Activated naive CD8-positive, alpha-beta T cell treated with anti-CD3 and anti-CD28 coated beads, Interleukin-2, amount 50 U/mL, for 24 hours (primary cell): Measurements from ENCODE around the gene AGT.
"Not testable (repeated sequence)": the region's sequence is repeated elsewhere in the genome, so short reads cannot be mapped to it uniquely, and the experiment has no call there.

ENCODE experiments used
- ATAC-seq: fragments of 150-1000 bp; cut with Tn5 transposase; one replicate; pipeline ENCODE4 v1.10.0; 2021
- DNase-seq: peaks from one replicate; pipeline ENCODE4 v3.0.0; 2021
- H3K27ac Mint-ChIP-seq: one replicate; pipeline ENCODE4 v1.8.0; 2021; ENCODE audit warnings: mild to moderate bottlenecking, mixed read lengths
- H3K27me3 Mint-ChIP-seq: one replicate; pipeline ENCODE4 v1.8.0; 2021; ENCODE audit warnings: mixed read lengths
- H3K36me3 Mint-ChIP-seq: one replicate; pipeline ENCODE4 v1.8.0; 2021; ENCODE audit warnings: low read depth, mixed read lengths
- H3K4me1 Mint-ChIP-seq: one replicate; pipeline ENCODE4 v1.8.0; 2021; ENCODE audit warnings: mixed read lengths
- H3K4me3 Mint-ChIP-seq: one replicate; pipeline ENCODE4 v1.8.0; 2021; ENCODE audit warnings: mild to moderate bottlenecking, moderate library complexity, mixed read lengths
- H3K9me3 Mint-ChIP-seq: one replicate; pipeline ENCODE4 v1.8.0; 2021; ENCODE audit warnings: mixed read lengths

Gene AGT

DNA sequence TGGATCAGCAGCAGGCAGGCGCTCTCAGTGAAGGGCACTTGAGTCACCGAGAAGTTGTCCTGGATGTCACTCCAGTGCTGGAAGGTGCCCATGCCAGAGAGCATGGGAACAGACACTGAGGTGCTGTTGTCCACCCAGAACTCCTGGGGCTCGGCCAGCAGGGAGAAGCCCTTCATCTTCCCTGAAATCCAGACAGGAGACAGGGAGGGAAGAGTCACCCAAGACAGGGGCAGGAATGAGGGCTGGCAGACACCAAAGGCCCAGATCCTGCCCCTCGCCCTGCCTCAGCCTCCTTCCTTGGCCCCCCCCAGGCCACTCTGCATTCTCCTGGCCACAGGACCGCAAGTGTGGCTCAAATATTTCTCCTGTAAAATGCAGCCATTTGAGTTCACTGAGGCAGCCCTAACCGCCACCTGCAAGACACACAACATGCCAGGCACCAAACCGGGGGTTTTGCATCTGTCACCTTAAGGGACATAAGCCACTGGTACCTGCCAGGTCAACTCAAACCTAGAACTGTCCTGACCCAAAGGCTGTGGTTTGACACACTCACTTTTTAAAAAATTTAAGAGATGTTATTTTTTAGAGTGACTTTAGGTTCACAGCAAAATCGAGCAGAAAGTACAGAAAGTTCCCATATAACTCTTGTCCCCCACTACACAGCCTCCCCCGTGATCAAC is 7.8 kb downstream of the AGT start:
- Mint-ChIP-seq H3K4me1 (no peaks in the 10 kb centered on the region), H3K4me3 (no peak overlapping the region), H3K36me3 (no peaks in the 10 kb centered on the region), H3K27me3 (peaks cover 6% of the 10 kb centered on the region), H3K9me3 (no peaks in the 10 kb centered on the region), H3K27ac (no peak overlapping the region)
- no peak for DNase-seq
- no peak for ATAC-seq

DNA sequence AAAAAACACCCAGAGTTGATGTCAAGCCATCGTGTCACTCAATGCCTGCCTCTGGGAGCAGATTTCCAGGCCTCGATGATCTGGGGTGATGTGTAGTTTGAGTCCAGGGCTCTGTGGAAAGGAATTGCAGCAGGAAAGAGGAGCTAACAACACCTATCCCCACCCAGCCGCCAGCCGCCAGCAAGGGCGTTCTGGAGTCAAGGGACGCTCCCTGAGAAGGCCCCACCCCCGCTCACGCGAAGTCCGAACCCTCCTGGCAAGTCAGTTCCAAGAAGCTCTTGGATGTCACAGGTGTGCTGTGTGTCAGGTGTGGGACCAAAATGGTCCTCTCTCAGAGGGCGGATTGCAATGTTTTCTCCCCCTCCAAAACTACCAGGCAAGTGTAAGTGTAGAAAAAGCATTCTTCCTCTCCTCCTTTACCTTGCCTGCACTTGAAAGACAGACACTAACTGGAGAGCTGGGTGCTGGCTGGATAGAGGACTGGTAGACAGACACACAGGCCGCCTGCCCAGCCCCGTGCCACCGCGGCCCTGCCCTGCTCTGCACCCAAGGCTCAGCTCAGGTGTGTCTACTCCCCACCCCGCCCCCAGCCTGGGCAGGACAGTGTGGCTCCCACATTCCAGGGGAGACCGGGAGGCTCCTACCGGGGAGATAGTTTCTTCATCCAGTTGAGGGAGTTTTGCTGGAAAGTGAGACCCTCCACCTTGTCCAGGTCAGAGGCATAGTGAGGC is 8.5 kb downstream of the AGT start:
- Mint-ChIP-seq H3K36me3 (no peaks in the 10 kb centered on the region), H3K27ac (no peak overlapping the region), H3K4me1 (no peaks in the 10 kb centered on the region), H3K9me3 (no peaks in the 10 kb centered on the region), H3K27me3 (peaks cover 6% of the 10 kb centered on the region), H3K4me3 (no peak overlapping the region)
- DNase-seq (no peak), ATAC-seq (no peak)

GRCh38 chr1:230704830-230705229 is 9.1 kb downstream of the AGT start:
- Mint-ChIP-seq H3K4me3 (no peak overlapping the region), H3K4me1 (no peaks in the 10 kb centered on the region), H3K27me3 (peaks cover 6% of the 10 kb centered on the region), H3K27ac (no peak overlapping the region), H3K36me3 (no peaks in the 10 kb centered on the region), H3K9me3 (no peaks in the 10 kb centered on the region)
- ATAC-seq (no peak), DNase-seq (no peak)

- Mint-ChIP-seq H3K36me3 (no peaks in the 10 kb centered on the region), H3K27me3 (peaks cover 6% of the 10 kb centered on the region), H3K9me3 (no peaks in the 10 kb centered on the region), H3K4me1 (no peaks in the 10 kb centered on the region), H3K27ac (no peak overlapping the region), H3K4me3 (no peak overlapping the region)
- ATAC-seq (no peak), DNase-seq (no peak)
Observed at GRCh38 chr1:230703679-230704385, 10.1 kb downstream of the AGT start.

DNA sequence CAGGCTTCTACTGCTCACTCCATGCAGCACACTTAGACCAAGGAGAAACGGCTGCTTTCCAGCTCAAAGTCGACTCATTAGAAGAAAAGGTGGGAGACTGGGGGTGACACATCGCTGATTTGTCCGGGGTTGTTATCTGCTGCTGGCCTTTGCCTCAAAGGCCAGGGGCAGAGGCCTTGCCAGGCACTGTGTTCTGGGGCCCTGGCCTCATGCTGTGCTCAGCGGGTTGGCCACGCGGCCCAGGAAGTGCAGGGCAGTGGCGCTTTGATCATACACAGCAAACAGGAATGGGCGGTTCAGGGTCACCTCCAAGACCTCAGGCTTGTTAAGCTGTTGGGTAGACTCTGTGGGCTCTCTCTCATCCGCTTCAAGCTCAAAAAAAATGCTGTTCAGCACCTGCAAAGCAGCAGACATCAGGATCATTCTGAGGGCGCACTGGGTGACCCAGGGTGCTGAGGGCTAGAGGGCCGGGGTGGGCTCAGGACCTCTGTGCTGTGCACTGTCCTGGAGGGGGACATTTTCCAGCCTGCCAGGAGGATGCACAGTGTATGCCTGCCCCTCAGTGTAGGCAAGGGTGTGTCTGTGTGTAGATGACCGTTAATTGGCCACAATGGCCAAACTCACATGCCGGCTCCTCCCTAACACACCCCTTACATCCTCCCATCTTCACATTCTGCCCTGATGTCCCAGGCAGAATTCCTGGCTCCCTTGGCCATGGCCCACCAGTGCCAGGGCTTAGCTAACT is 10.8 kb downstream of the AGT start:
- Mint-ChIP-seq H3K4me1 (no peaks in the 10 kb centered on the region), H3K27ac (no peak overlapping the region), H3K36me3 (no peaks in the 10 kb centered on the region), H3K27me3 (peaks cover 5% of the 10 kb centered on the region), H3K4me3 (no peak overlapping the region), H3K9me3 (no peaks in the 10 kb centered on the region)
- ATAC-seq (no peak), DNase-seq (no peak)

GRCh38 chr1:230701895-230702768 is 11.8 kb downstream of the AGT start:
- no peaks in the 10 kb centered on the region for H3K36me3 Mint-ChIP-seq
- no peak overlapping the region for H3K4me3 Mint-ChIP-seq
- no peak for ATAC-seq

DNA sequence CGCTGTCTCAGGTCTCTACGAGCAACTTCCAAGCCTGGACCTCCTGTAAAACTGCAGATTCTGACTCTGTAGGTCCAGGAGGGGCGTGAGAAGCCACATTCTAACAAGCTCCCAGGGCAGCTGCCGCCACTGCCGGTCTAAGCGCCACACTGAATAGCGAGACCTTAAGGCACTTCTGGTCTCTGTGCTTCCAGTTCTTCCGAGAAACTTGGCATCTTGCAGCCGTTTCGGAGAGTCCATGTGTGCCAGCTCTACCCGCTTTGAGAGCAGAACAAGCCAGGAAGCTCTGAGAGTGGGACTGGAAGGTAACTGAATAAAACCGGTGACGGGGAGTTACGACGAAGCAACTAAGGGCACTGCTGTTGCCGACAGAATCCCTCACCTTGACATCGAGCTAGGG is 12.5 kb downstream of the AGT start:
- ATAC-seq (no peak), DNase-seq (no peak)
- Mint-ChIP-seq H3K27ac (no peak overlapping the region), H3K4me3 (no peak overlapping the region), H3K4me1 (no peaks in the 10 kb centered on the region), H3K27me3 (no peaks in the 10 kb centered on the region), H3K36me3 (no peaks in the 10 kb centered on the region), H3K9me3 (no peaks in the 10 kb centered on the region)

More at GRCh38 chr1:230701895-230702768, 11.8 kb downstream of the AGT start:
- no peak overlapping the region for H3K27ac Mint-ChIP-seq
- H3K9me3 Mint-ChIP-seq, result no peaks in the 10 kb centered on the region
- H3K27me3 Mint-ChIP-seq, result no peaks in the 10 kb centered on the region
- no peaks in the 10 kb centered on the region for H3K4me1 Mint-ChIP-seq
- DNase-seq, result no peak

GRCh38 chr1:230700132-230700531 is 13.8 kb downstream of the AGT start:
- Mint-ChIP-seq H3K4me3 (no peak overlapping the region), H3K36me3 (no peaks in the 10 kb centered on the region), H3K4me1 (no peaks in the 10 kb centered on the region), H3K27ac (no peak overlapping the region), H3K9me3 (no peaks in the 10 kb centered on the region), H3K27me3 (no peaks in the 10 kb centered on the region)
- no peak for DNase-seq
- ATAC-seq, result no peak

DNA sequence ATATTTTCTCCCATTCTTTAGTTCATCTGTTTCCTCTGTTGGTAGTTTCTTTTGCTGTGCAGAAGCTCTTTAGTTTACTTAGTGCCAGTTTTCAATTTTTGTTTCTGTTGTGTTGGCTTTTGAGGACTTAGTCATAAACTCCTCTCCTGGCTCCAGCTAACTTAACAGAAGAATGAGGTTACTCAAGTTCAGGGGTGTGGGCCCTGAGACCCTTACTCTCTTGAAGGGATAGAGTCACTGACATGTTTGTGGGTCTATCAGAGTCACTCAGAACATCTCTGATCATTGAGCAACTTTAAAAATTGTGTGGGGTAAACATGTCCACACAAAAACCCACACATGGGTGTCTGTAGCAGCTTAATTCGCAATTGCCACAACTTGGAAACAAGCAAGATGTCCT is 14.2 kb downstream of the AGT start:
- Mint-ChIP-seq H3K27me3 (no peaks in the 10 kb centered on the region), H3K9me3 (no peaks in the 10 kb centered on the region), H3K4me3 (no peak overlapping the region), H3K4me1 (no peaks in the 10 kb centered on the region), H3K36me3 (no peaks in the 10 kb centered on the region), H3K27ac (no peak overlapping the region)
- DNase-seq (no peak), ATAC-seq (no peak)

- DNase-seq, H3K36me3 Mint-ChIP-seq, H3K9me3 Mint-ChIP-seq, H3K27me3 Mint-ChIP-seq, H3K4me3 Mint-ChIP-seq, ATAC-seq, H3K27ac Mint-ChIP-seq, H3K4me1 Mint-ChIP-seq: not testable (repeated sequence)
Observed at GRCh38 chr1:230698964-230699363, 15.0 kb downstream of the AGT start.

- no peaks in the 10 kb centered on the region for H3K4me1 Mint-ChIP-seq
- DNase-seq, result no peak
- peaks cover 5% of the 10 kb centered on the region for H3K36me3 Mint-ChIP-seq
- no peaks in the 10 kb centered on the region for H3K9me3 Mint-ChIP-seq
- no peaks in the 10 kb centered on the region for H3K27me3 Mint-ChIP-seq
- no peak overlapping the region for H3K27ac Mint-ChIP-seq
- ATAC-seq, result no peak
- H3K4me3 Mint-ChIP-seq, result no peak overlapping the region
Observed at GRCh38 chr1:230698130-230698529, 15.8 kb downstream of the AGT start.

- no peaks in the 10 kb centered on the region for H3K9me3 Mint-ChIP-seq
- peaks cover 12% of the 10 kb centered on the region for H3K36me3 Mint-ChIP-seq
- DNase-seq (no peak), ATAC-seq (no peak)
- H3K27me3 Mint-ChIP-seq, result no peaks in the 10 kb centered on the region
- no peaks in the 10 kb centered on the region for H3K4me1 Mint-ChIP-seq
- no peak overlapping the region for H3K27ac Mint-ChIP-seq
- no peak overlapping the region for H3K4me3 Mint-ChIP-seq
Observed at GRCh38 chr1:230696722-230697437, 17.0 kb downstream of the AGT start.

- H3K4me1 Mint-ChIP-seq, result no peaks in the 10 kb centered on the region
- DNase-seq (no peak), ATAC-seq (no peak)
- H3K27me3 Mint-ChIP-seq, result no peaks in the 10 kb centered on the region
- H3K9me3 Mint-ChIP-seq, result no peaks in the 10 kb centered on the region
- no peak overlapping the region for H3K4me3 Mint-ChIP-seq
- no peak overlapping the region for H3K27ac Mint-ChIP-seq
- H3K36me3 Mint-ChIP-seq, result peaks cover 17% of the 10 kb centered on the region
Observed at GRCh38 chr1:230696218-230696617, 17.7 kb downstream of the AGT start.
